K562 (cell line): ENCODE results near the gene PHF20. TPM values are rescaled to one million over a fixed set of nuclear protein-coding genes. Genes with fewer than 3 reads are reported as not detected.

Experiments used
- BCOR ChIP-seq: fragments of 450-650 bp; IDR thresholded peaks from 2 replicates; pipeline ENCODE4 v1.6.1; 2016
- BMI1 ChIP-seq: fragments of 150-350 bp; IDR thresholded peaks from 2 replicates; pipeline ENCODE4 v1.6.1; 2014; ENCODE audit warnings: low read length
- BRCA1 ChIP-seq, 2 experiments: fragments of 450-650 bp in 1 of 2; sonication (generic) in 1 of 2; formaldehyde crosslinking in 1 of 2; IDR thresholded peaks; 2 replicates each; pipeline versions ENCODE4 v1.5.0 to v1.6.1; 2017 to 2020; ENCODE audit warnings: mild to moderate bottlenecking in 1 of 2, missing genetic modification reagents in 1 of 2
- CBFA2T3 ChIP-seq: fragments of 450-650 bp; IDR thresholded peaks from 2 replicates; pipeline ENCODE4 v1.6.1; 2017
- E2F8 ChIP-seq: fragments of 450-650 bp; IDR thresholded peaks from 2 replicates; pipeline ENCODE4 v1.7.1; 2018; ENCODE audit warnings: mild to moderate bottlenecking, low read depth; ENCODE audit not compliant: partially characterized antibody
- HNRNPL ChIP-seq: fragments of 200-400 bp; formaldehyde crosslinking; IDR thresholded peaks from 2 replicates; pipeline ENCODE4 v1.6.1; 2017; ENCODE audit warnings: low read depth, mild to moderate bottlenecking, low read length
- IRF9 ChIP-seq: fragments of 450-650 bp; IDR thresholded peaks from 2 replicates; pipeline ENCODE4 v1.6.1; 2016; ENCODE audit warnings: missing biosample characterization, missing genetic modification characterization
- L3MBTL2 ChIP-seq: fragments of 450-650 bp; IDR thresholded peaks from 2 replicates; pipeline ENCODE4 v1.6.1; 2016; ENCODE audit warnings: mild to moderate bottlenecking, moderate library complexity
- NR0B1 ChIP-seq: fragments of 450-650 bp; IDR thresholded peaks from one replicate; pipeline ENCODE4 v1.6.1; 2018; ENCODE audit warnings: mild to moderate bottlenecking, moderate library complexity; ENCODE audit not compliant: partially characterized antibody
- NR3C1 ChIP-seq: sonication (generic); formaldehyde crosslinking; IDR thresholded peaks from 2 replicates; pipeline ENCODE4 v1.8.1; 2022; ENCODE audit warnings: missing genetic modification reagents
- RBM34 ChIP-seq: fragments of 200-400 bp; formaldehyde crosslinking; IDR thresholded peaks from 2 replicates; pipeline ENCODE4 v1.6.1; 2018; ENCODE audit warnings: low read length, borderline replicate concordance; ENCODE audit not compliant: insufficient read depth
- SREBF2 ChIP-seq: sonication (generic); formaldehyde crosslinking; IDR thresholded peaks from 2 replicates; pipeline ENCODE4 v1.4.0; 2020; ENCODE audit warnings: mild to moderate bottlenecking, missing genetic modification reagents
- ZBTB1 ChIP-seq: sonication (generic); formaldehyde crosslinking; IDR thresholded peaks from 2 replicates; pipeline ENCODE4 v1.8.1; 2023; ENCODE audit warnings: missing genetic modification reagents, low read depth, mild to moderate bottlenecking, borderline replicate concordance
- ZNF280B ChIP-seq: fragments of 250-450 bp; sonication (Bioruptor Pico); IDR thresholded peaks from 2 replicates; pipeline ENCODE4 v1.5.1; 2021; ENCODE audit warnings: mild to moderate bottlenecking
- ZNF41 ChIP-seq: fragments of 250-450 bp; sonication (Bioruptor Pico); conservative IDR thresholded peaks from 2 replicates; pipeline ENCODE4 v1.4.0; 2020; ENCODE audit warnings: mild to moderate bottlenecking
- ZNF444 ChIP-seq: fragments of 250-450 bp; sonication (Bioruptor Pico); IDR thresholded peaks from 2 replicates; pipeline ENCODE4 v1.4.0; 2020; ENCODE audit warnings: mild to moderate bottlenecking, moderate library complexity
- polyA plus RNA-seq, 8 experiments: library from polyadenylated mRNA; depleted of rRNA in 4 of 8; stranded (reverse) in 5 of 8; unstranded in 3 of 8; fragments of >200 nt; fragmentation: Nextera tagmentation in 2 of 8; fragmentation: Illumina TruSeq in 1 of 8; extraction: Ambion mirVana in 2 of 8; extraction: Trizol in 1 of 8; gene quantifications; 2 replicates each; pipeline versions ENCODE4 v1.2.1 to v1.2.3, GENCODE V29; 2011 to 2014; ENCODE audit warnings: inconsistent platforms in 1 of 8, missing spikeins in 1 of 8
- total RNA-seq, 7 experiments: library from RNA; depleted of rRNA in 6 of 7; stranded (reverse); fragments of >200 nt in 6 of 7; fragmentation: Illumina TruSeq in 2 of 7; extraction: Trizol in 2 of 7; gene quantifications; 2 replicates each; pipeline versions ENCODE4 v1.2.1 to v1.2.3, GENCODE V29; 2011 to 2021; ENCODE audit warnings: low replicate concordance in 1 of 7

Gene PHF20
- total and polyA plus RNA-seq, 9 of the 15 experiments (the other 6 are each of a cell fraction or from before 2014, with no cell fraction given) = 49.9 to 196 (median 70.7) TPM

GRCh38 chr20:35742741-35743523 lies 28.9 kb upstream of the PHF20 start (continued):
- peak; percentile 14 for TF ChIP-seq E2F8
- TF ChIP-seq BMI1 = no peak
- TF ChIP-seq NR3C1 (CRISPR knock-in tag) = no peak
- TF ChIP-seq NR0B1 = no peak
- TF ChIP-seq L3MBTL2 = no peak
- no peak for TF ChIP-seq SREBF2 (CRISPR knock-in tag)
- no peak for TF ChIP-seq RBM34
- no peak for TF ChIP-seq CBFA2T3
- TF ChIP-seq ZNF280B = no peak
- no peak; the same call in 1 of the 2 replicates for TF ChIP-seq ZBTB1 (CRISPR knock-in tag)
- TF ChIP-seq HNRNPL = no peak
- peak; percentile 28; the same call in 1 of the 2 replicates for TF ChIP-seq BCOR
- no peak for TF ChIP-seq IRF9 (tag)
- no peak for TF ChIP-seq ZNF444
- TF ChIP-seq BRCA1 (IDR thresholded peaks at IDR 0.05) = no peak
- no peak for TF ChIP-seq BRCA1 (CRISPR knock-in tag; IDR thresholded peaks at IDR 0.05)
- TF ChIP-seq ZNF41 (CRISPR knock-in tag) = no peak
